ENCODE measurements around the gene PCDHGC5. TPM values are rescaled to one million over a fixed set of nuclear protein-coding genes. Genes with fewer than 3 reads are reported as not detected.
A peak's percentile ranks its signal among the peaks of the same experiment; 100 is the strongest.

PCDHGC5 gene
- total and polyA plus RNA-seq, 7 donors, result 0.08 to 1.2 (median 0.65) TPM; not detected in 1

GRCh38 chr5:141528291-141528984, 39.6 kb downstream of the PCDHGC5 start:
- 20 to 42% (median 31%) methylated on average over 11 of the region's 11 CpGs for WGBS, 3 donors
- Histone ChIP-seq H3K27ac (peak overlapping the region; percentile 77), H3K27me3 (ENCODE audit: insufficient read depth in 3 of 3, low read length in 2 of 3) (no peaks in the 10 kb centered on the region), H3K9me3 (no peaks in the 10 kb centered on the region), H3K36me3 (ENCODE audit: insufficient read depth in 1 of 2, low read depth in 1 of 2) (peaks cover 5 to 84% of the 10 kb centered on the region in 2 donors), H3K4me1 (peaks cover 30% of the 10 kb centered on the region), H3K4me3 (no peak overlapping the region)
- DNase-seq (peak in 1 of 2 donors; percentile 52), ATAC-seq (peak; percentile 15 to 35 (median 28))
- TF ChIP-seq CTCF (IDR thresholded peaks at IDR 0.05), result no peak
- intact Hi-C loops (cut with DNase I), result no loop called here

- Histone ChIP-seq H3K36me3 (ENCODE audit: insufficient read depth in 1 of 2, low read depth in 1 of 2) (peaks cover 5 to 84% of the 10 kb centered on the region in 2 donors), H3K9me3 (no peaks in the 10 kb centered on the region), H3K4me3 (no peak overlapping the region), H3K4me1 (peaks cover 24% of the 10 kb centered on the region), H3K27me3 (ENCODE audit: insufficient read depth in 3 of 3, low read length in 2 of 3) (no peaks in the 10 kb centered on the region), H3K27ac (peak overlapping the region; percentile 77)
- WGBS, 3 donors, result 52 to 75% (median 61%) methylated on average over 5 of the region's 5 CpGs
- no peak for TF ChIP-seq CTCF (IDR thresholded peaks at IDR 0.05)
- DNase-seq, result peak; percentile 58 to 59
- intact Hi-C loops (cut with DNase I), result no loop called here
- peak; percentile 62 to 82 (median 72) for ATAC-seq
Observed at GRCh38 chr5:141529002-141529401, 40.1 kb downstream of the PCDHGC5 start.

GRCh38 chr5:141529873-141530272, 41.0 kb downstream of the PCDHGC5 start:
- peaks cover 17% of the 10 kb centered on the region for H3K4me1 ChIP-seq
- WGBS, 3 donors, result 93 to 95% (median 94%) methylated on average over 7 of the region's 7 CpGs
- peak overlapping the region; percentile 77 for H3K27ac ChIP-seq
- intact Hi-C loops (cut with DNase I), result no loop called here
- H3K9me3 ChIP-seq, result no peaks in the 10 kb centered on the region
- DNase-seq (no peak), ATAC-seq (no peak)
- peaks cover 8 to 89% of the 10 kb centered on the region in 2 donors for H3K36me3 ChIP-seq (ENCODE audit: insufficient read depth in 1 of 2, low read depth in 1 of 2)
- H3K4me3 ChIP-seq, result no peak overlapping the region
- no peak for TF ChIP-seq CTCF (IDR thresholded peaks at IDR 0.05)
- no peaks in the 10 kb centered on the region for H3K27me3 ChIP-seq (ENCODE audit: insufficient read depth in 3 of 3, low read length in 2 of 3)

- DNase-seq (no peak), ATAC-seq (no peak)
- Histone ChIP-seq H3K27me3 (ENCODE audit: insufficient read depth in 3 of 3, low read length in 2 of 3) (no peaks in the 10 kb centered on the region), H3K36me3 (ENCODE audit: insufficient read depth in 1 of 2, low read depth in 1 of 2) (peaks cover 3 to 69% of the 10 kb centered on the region in 2 donors), H3K27ac (no peak overlapping the region), H3K4me3 (no peak overlapping the region), H3K4me1 (peaks cover 13% of the 10 kb centered on the region), H3K9me3 (no peaks in the 10 kb centered on the region)
- intact Hi-C loops (cut with DNase I), result no loop called here
- TF ChIP-seq CTCF (IDR thresholded peaks at IDR 0.05), result no peak
- 98 to 100% (median 99%) methylated on average over 1 of the region's 1 CpG for WGBS, 3 donors
Observed at GRCh38 chr5:141532726-141533125, 43.8 kb downstream of the PCDHGC5 start.

- no peak for ATAC-seq
Observed at GRCh38 chr5:141533897-141534296, 45.0 kb downstream of the PCDHGC5 start.

More at GRCh38 chr5:141533897-141534296, 45.0 kb downstream of the PCDHGC5 start:
- Histone ChIP-seq H3K4me3 (no peak overlapping the region), H3K27me3 (ENCODE audit: insufficient read depth in 3 of 3, low read length in 2 of 3) (no peaks in the 10 kb centered on the region), H3K4me1 (peaks cover 7% of the 10 kb centered on the region), H3K36me3 (ENCODE audit: insufficient read depth in 1 of 2, low read depth in 1 of 2) (peaks cover 3 to 62% of the 10 kb centered on the region in 2 donors), H3K27ac (no peak overlapping the region), H3K9me3 (no peaks in the 10 kb centered on the region)
- DNase-seq, result no peak
- 100% methylated on average over 1 of the region's 1 CpG for WGBS, 3 donors
- TF ChIP-seq CTCF (IDR thresholded peaks at IDR 0.05), result no peak
- intact Hi-C loops (cut with DNase I), result no loop called here

Measured in psoas muscle (tissue), 8 donors.